GM21526 (cell line): Measurements from ENCODE around the gene MPST.
A peak's percentile ranks its signal among the peaks of the same experiment; 100 is the strongest.

Experiments
- ATAC-seq: cut with Tn5 transposase; IDR thresholded peaks from one replicate; pipeline ENCODE4 v1.9.1; 2021; ENCODE audit warnings: moderate library complexity; ENCODE audit not compliant: unreplicated experiment, low FRiP score

The MPST gene

GRCh38 chr22:37043209-37043827, 23.8 kb downstream of the MPST start:
- ATAC-seq, result no peak

GRCh38 chr22:37043828-37044538, 24.4 kb downstream of the MPST start:
- ATAC-seq, result peak; percentile 78

- ATAC-seq, result no peak
Measured at GRCh38 chr22:37044634-37045625, 25.4 kb downstream of the MPST start.

- no peak for ATAC-seq
Measured at GRCh38 chr22:37045958-37046357, 26.4 kb downstream of the MPST start.

- no peak for ATAC-seq
Measured at GRCh38 chr22:37046589-37046988, 27.0 kb downstream of the MPST start.

GRCh38 chr22:37047006-37047405, 27.5 kb downstream of the MPST start:
- no peak for ATAC-seq

- ATAC-seq, result no peak
Measured at GRCh38 chr22:37048133-37048532, 28.6 kb downstream of the MPST start.

GRCh38 chr22:37049224-37049623, 29.7 kb downstream of the MPST start:
- ATAC-seq, result no peak

- no peak for ATAC-seq
Measured at GRCh38 chr22:37050913-37051312, 31.4 kb downstream of the MPST start.

- ATAC-seq, result peak; percentile 62
Measured at GRCh38 chr22:37051391-37052385, 32.1 kb downstream of the MPST start, which contains the start of gene KCTD17. TSS of gene KCTD17 (plus strand) at chr22:37051742. CDS start at chr22:37051761, 19 bp downstream.

- ATAC-seq, result no peak
Measured at GRCh38 chr22:37052386-37053309, 33.1 kb downstream of the MPST start.

GRCh38 chr22:37053310-37054055, 33.9 kb downstream of the MPST start:
- ATAC-seq, result no peak

GRCh38 chr22:37054056-37054395, 34.5 kb downstream of the MPST start:
- ATAC-seq, result no peak

- no peak for ATAC-seq
Measured at GRCh38 chr22:37054600-37055365, 35.2 kb downstream of the MPST start.

- ATAC-seq, result no peak
Measured at GRCh38 chr22:37056246-37056645, 36.7 kb downstream of the MPST start.

GRCh38 chr22:37057226-37057625, 37.7 kb downstream of the MPST start:
- no peak for ATAC-seq

GRCh38 chr22:37057796-37058510, 38.4 kb downstream of the MPST start:
- no peak for ATAC-seq
